Psoas muscle (tissue), 8 donors: ENCODE measurements around the gene NTRK3. TPM values are rescaled to one million over a fixed set of nuclear protein-coding genes. Genes with fewer than 3 reads are reported as not detected.

Source experiments
- ATAC-seq, 4 donors: fragments of 200-7000 bp; cut with Tn5 transposase; one replicate each; pipeline ENCODE4 v1.9.1; 2020; ENCODE audit warnings: moderate library complexity in 3 of 4, mild to moderate bottlenecking in 2 of 4
- DNase-seq, 2 donors: peaks; one replicate each; pipeline ENCODE4 v3.0.0-alpha.2; 2020
- H3K27ac ChIP-seq: fragments of 200-600 bp; one replicate; pipeline ENCODE4 v1.8.0; 2022
- H3K27me3 ChIP-seq, 3 donors: fragments of 200-600 bp in 1 of 3; one replicate each; pipeline versions ENCODE4 v1.6.1 to v1.8.0; 2013 to 2022; ENCODE audit warnings: low read length in 2 of 3, mild to moderate bottlenecking in 2 of 3, moderate library complexity in 1 of 3; ENCODE audit not compliant: insufficient read depth in 3 of 3
- H3K36me3 ChIP-seq, 2 donors: fragments of 200-600 bp in 1 of 2; one replicate each; pipeline versions ENCODE4 v1.6.1 to v1.8.0; 2013 to 2022; ENCODE audit warnings: low read depth in 1 of 2, mild to moderate bottlenecking in 1 of 2, moderate library complexity in 1 of 2; ENCODE audit not compliant: insufficient read depth in 1 of 2
- H3K4me1 ChIP-seq: fragments of 200-600 bp; one replicate; pipeline ENCODE4 v1.8.0; 2022
- H3K4me3 ChIP-seq: fragments of 200-600 bp; one replicate; pipeline ENCODE4 v1.8.0; 2022; ENCODE audit warnings: mild to moderate bottlenecking
- H3K9me3 ChIP-seq: fragments of 200-600 bp; one replicate; pipeline ENCODE4 v1.8.0; 2022
- WGBS, 3 donors: extraction: QIAGEN DNeasy Blood & Tissue Kit; methylation state at CpG; one replicate each; pipeline versions ENCODE4 v1.1.6 to v1.1.7; 2013; 5-methylcytosine and 5-hydroxymethylcytosine counted together
- intact Hi-C, 2 donors: fragments of 100-400 bp; cut with DNase I; formaldehyde crosslinking; loops; one replicate each; pipeline versions ENCODE4 v1.11.0 to v1.14.2; 2022
- polyA plus RNA-seq, 3 donors: library from polyadenylated mRNA; stranded (reverse); fragments of 200-250 nt; gene quantifications; one replicate each; pipeline ENCODE4 v1.2.3, GENCODE V29; 2013
- total RNA-seq, 4 donors: library from RNA; stranded (reverse); fragmentation: NEBNext Ultra II Directional in 2 of 4; extraction: Animal tissue kit (Norgen Biotek cat#: 25700) in 2 of 4; gene quantifications; one replicate each; pipeline versions ENCODE4 v1.2.1 to v1.2.4, GENCODE V29; 2021 to 2023
- TF ChIP-seq, protein P1 (sequence below): fragments of 200-600 bp; IDR thresholded peaks from one replicate; pipeline ENCODE4 v1.8.0; 2022; ENCODE audit warnings: antibody characterized with exemption
- donor health status: healthy with polysubstance abuse.
- donor health status: DM: no; HTN: no; CAD: no; lungs with moderate emphysema.
- donor health status: Bipolar disorder and iron deficiency.
- donor health status: healthy.
- donor health status: DM: yes; HTN: yes; CAD: no.
- donor health status: DM: no; HTN: no; CAD: no.
- donor health status: DM: no; HTN: no; CAD: no.
- donor health status: DM: yes; HTN: yes; CAD: no.

Gene NTRK3
- total and polyA plus RNA-seq, 7 donors = 0.17 to 1.7 (median 0.57) TPM

DNA sequence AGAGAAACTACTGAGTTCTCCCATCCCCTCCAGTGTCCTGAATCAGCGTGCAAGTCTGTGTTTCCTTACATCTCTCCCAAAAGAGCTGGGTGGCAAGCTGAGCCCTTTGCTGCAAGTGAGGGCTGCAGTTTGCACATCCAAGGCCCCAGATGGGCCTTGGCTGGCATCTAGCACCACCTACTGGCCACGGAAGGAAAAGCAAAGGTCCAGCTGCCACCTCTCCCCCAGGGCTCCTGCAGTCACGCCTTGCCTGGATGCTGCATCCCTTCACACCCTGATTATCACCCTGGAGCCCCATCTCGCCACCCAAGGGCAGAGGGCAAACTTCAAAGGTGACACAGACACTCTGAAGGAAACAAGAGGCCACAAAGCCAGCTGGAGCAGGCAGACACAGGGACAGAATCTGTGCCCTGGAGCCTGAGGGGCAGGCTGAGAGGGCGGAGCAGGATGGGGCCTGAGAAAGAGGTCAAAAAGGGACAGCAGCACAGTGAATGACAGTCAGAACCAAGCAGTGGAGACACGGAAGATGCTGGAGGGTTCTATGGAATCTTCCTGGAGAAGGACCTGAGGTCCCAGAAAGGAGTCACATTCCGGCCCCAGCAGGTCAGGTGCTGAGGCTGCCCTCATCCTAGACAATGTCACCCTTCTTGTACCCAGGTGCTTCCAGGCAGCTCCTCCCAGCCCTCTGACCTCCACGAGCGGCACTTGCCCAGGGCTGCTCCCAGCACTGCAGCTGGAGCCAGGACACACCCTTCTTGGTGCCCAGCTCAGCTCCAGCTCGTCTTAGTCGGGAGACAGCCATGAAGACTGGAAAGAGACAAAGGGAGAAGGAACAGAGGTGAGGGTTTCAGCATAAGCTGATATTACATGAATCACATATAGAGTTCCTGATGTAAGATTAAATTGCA is 18.3 kb upstream of the NTRK3 start:
- H3K27ac ChIP-seq = no peak overlapping the region
- intact Hi-C loops = loop anchor here in 1 of 2 donors (10.0 kb wide), 1 partner anchor 1360 kb away; no protein-coding TSS in a partner anchor

DNA sequence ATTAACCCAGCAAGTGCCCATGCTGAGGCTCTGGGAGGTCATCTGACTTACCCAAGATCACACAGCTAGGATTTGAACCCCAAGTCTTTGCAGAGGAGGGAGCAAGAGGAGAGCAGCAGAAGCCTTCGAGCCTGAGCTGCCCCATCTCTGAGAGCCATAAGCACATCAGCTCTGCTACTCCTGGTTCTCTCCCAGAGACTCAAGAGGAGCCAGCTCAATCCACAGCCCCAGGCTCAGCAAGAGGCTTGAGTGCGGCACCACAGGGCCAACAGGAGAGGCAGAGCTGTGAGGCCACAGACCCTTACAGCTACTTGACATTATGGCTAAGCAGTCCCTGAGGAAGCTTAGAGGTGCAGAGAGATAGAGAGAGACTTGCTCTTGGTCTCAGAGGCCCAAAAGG is 15.9 kb upstream of the NTRK3 start:
- intact Hi-C loops = loop anchor here in 1 of 2 donors (10.0 kb wide), 1 partner anchor 1358 kb away; no protein-coding TSS in a partner anchor
- H3K4me3 ChIP-seq = no peak overlapping the region
- no peaks in the 10 kb centered on the region for H3K4me1 ChIP-seq
- WGBS, 3 donors = 83 to 91% (median 88%) methylated on average over 2 of the region's 2 CpGs
- no peaks in the 10 kb centered on the region for H3K9me3 ChIP-seq
- H3K27me3 ChIP-seq = no peaks in the 10 kb centered on the region
- H3K27ac ChIP-seq = no peak overlapping the region
- no peak for DNase-seq
- H3K36me3 ChIP-seq = no peaks in the 10 kb centered on the region
- no peak for ATAC-seq
- TF ChIP-seq, protein P1, sequence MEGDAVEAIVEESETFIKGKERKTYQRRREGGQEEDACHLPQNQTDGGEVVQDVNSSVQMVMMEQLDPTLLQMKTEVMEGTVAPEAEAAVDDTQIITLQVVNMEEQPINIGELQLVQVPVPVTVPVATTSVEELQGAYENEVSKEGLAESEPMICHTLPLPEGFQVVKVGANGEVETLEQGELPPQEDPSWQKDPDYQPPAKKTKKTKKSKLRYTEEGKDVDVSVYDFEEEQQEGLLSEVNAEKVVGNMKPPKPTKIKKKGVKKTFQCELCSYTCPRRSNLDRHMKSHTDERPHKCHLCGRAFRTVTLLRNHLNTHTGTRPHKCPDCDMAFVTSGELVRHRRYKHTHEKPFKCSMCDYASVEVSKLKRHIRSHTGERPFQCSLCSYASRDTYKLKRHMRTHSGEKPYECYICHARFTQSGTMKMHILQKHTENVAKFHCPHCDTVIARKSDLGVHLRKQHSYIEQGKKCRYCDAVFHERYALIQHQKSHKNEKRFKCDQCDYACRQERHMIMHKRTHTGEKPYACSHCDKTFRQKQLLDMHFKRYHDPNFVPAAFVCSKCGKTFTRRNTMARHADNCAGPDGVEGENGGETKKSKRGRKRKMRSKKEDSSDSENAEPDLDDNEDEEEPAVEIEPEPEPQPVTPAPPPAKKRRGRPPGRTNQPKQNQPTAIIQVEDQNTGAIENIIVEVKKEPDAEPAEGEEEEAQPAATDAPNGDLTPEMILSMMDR = no peak

More for the DNA sequence above, 18.3 kb upstream of the NTRK3 start:
- no peaks in the 10 kb centered on the region for H3K4me1 ChIP-seq
- H3K27me3 ChIP-seq = no peaks in the 10 kb centered on the region
- no peaks in the 10 kb centered on the region for H3K9me3 ChIP-seq
- ATAC-seq = peak; percentile 76 to 79 (median 77)
- TF ChIP-seq, protein P1 = peak; percentile 83
- WGBS, 3 donors = 34 to 39% (median 36%) methylated on average over 11 of the region's 11 CpGs
- peak; percentile 55 to 73 for DNase-seq
- H3K4me3 ChIP-seq = no peak overlapping the region
- H3K36me3 ChIP-seq = no peaks in the 10 kb centered on the region

DNA sequence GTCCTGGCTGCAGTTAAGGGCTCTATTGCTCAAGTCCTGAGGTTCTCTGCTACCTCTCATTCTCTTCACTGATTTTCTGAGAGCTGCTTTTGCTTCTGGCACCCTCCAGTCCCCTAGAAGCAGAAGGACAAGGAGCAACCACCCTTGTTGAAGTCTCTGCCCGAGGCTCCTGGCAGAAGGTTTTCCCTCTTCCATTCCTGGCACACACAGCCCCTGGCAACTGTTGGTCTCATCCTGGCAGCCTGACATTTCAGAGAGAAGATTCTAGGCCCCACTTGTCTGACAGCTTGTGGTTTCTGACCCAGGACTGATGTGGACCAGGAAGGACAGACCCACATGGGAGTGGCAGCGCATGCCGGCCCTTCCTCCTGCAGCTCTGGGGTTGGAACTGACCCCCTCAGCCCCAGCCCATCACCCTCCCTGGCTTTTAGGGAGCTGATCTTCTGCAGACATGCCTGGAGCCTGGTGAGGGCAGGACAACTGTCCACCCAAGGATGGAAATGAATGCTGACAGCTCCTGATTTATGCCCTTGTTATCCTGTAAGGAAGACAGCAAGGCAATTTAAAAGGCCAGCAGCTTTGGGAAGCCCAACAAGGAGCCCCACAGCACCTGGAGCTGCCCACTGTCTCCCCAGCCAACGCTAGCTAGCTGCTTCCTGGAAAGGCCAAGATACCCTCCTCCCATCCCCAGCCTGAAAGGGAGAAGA is 13.0 kb upstream of the NTRK3 start:
- WGBS, 3 donors = 47 to 49% (median 47%) methylated on average over 4 of the region's 4 CpGs
- TF ChIP-seq, protein P1 = no peak
- DNase-seq (no peak), ATAC-seq (no peak)
- intact Hi-C loops = loop anchor here in 1 of 2 donors (10.0 kb wide), 1 partner anchor 1355 kb away; no protein-coding TSS in a partner anchor
- H3K4me3 ChIP-seq = no peak overlapping the region
- H3K27me3 ChIP-seq = peaks cover 0 to 6% (median 0%) of the 10 kb centered on the region in 3 donors
- no peak overlapping the region for H3K27ac ChIP-seq
- H3K36me3 ChIP-seq = no peaks in the 10 kb centered on the region
- no peaks in the 10 kb centered on the region for H3K9me3 ChIP-seq
- no peaks in the 10 kb centered on the region for H3K4me1 ChIP-seq

DNA sequence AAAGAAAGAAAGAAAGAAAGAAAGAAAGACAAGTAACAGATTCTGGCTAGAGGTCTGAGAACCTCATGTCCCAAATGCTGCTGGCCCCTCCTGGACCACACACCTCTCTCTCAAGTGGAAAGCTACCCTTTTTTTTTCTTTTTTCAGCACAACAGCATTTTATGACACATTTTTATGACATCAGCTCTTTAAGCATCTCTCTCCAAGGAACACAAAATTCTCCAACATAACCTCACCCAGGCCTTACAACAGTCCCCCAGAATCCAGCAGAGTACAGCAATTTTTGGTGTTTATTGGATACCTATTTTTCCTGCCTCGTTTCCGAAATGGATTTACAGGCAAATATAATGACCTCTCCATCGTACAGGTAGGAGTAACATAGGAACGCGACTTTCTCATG is 11.2 kb upstream of the NTRK3 start:
- Histone ChIP-seq H3K27me3 (peaks cover 0 to 6% (median 0%) of the 10 kb centered on the region in 3 donors), H3K4me1 (no peaks in the 10 kb centered on the region), H3K27ac (no peak overlapping the region), H3K9me3 (no peaks in the 10 kb centered on the region), H3K4me3 (no peak overlapping the region), H3K36me3 (no peaks in the 10 kb centered on the region)
- intact Hi-C loops = no loop called here
- TF ChIP-seq, protein P1 = no peak
- 76 to 79% (median 77%) methylated on average over 5 of the region's 5 CpGs for WGBS, 3 donors
- DNase-seq (no peak), ATAC-seq (no peak)
